Tibial artery (tissue), 4 donors: ENCODE measurements around the gene PRB3.

ENCODE experiments used
- DNase-seq, 2 donors: peaks; one replicate each; pipeline ENCODE4 v3.0.0-alpha.2; 2019
- H3K27ac ChIP-seq, 2 donors: fragments of 200-600 bp; sonication (generic) in 1 of 2; 1 replicate in 1 of 2; 2 replicates in 1 of 2; pipeline ENCODE4 v1.5.1; 2018 to 2019; ENCODE audit warnings: mild to moderate bottlenecking in 1 of 2
- H3K27me3 ChIP-seq, 2 donors: fragments of 200-600 bp; sonication (generic) in 1 of 2; one replicate each; pipeline versions ENCODE4 v1.5.1 to v1.6.0; 2016 to 2019
- H3K36me3 ChIP-seq, 3 donors: fragments of 200-600 bp; sonication (generic) in 2 of 3; one replicate each; pipeline ENCODE4 v1.5.1; 2016 to 2019; ENCODE audit warnings: mild to moderate bottlenecking in 2 of 3
- H3K4me1 ChIP-seq, 4 donors: fragments of 200-600 bp; sonication (generic) in 2 of 4; 1 replicate in 3 of 4; 2 replicates in 1 of 4; pipeline ENCODE4 v1.5.1; 2016 to 2019
- H3K4me3 ChIP-seq, 2 donors: fragments of 200-600 bp; sonication (generic) in 1 of 2; 1 replicate in 1 of 2; 2 replicates in 1 of 2; pipeline ENCODE4 v1.5.1; 2018 to 2019; ENCODE audit warnings: mild to moderate bottlenecking in 2 of 2
- H3K9me3 ChIP-seq, 3 donors: fragments of 200-600 bp; sonication (generic) in 1 of 3; one replicate each; pipeline ENCODE4 v1.5.1; 2016 to 2019
- intact Hi-C: fragments of 100-400 bp; cut with DNase I; formaldehyde crosslinking; loops from one replicate; pipeline ENCODE4 v1.15.0; 2023; ENCODE audit warnings: low total_unique reads
- TF ChIP-seq, protein P1 (sequence below), 2 experiments: fragments of 200-600 bp in 1 of 2; fragments of 450-650 bp in 1 of 2; IDR thresholded peaks; one replicate each; pipeline ENCODE4 v1.5.1; 2017 to 2019; ENCODE audit warnings: antibody characterized with exemption in 2 of 2, mild to moderate bottlenecking in 1 of 2, moderate library complexity in 1 of 2

The PRB3 gene

DNA sequence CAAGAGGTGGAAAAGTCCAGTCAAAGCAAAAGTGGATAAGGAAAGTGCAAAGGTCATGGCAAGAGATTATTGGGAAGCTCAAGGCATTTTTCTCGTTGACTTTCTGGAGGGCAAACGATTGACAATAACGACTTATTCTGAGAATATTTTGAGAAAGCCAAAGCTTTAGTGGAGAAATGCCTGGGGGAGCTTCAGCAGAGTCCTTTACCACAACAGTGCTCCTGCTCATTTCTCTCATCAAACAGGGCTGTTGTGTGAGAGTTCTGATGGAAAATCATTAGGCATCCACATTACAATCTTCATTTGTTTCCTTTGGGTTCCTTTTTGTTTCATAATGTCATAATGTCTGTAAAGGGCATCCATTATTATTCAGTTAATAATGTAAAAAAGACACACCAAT lies 26.9 kb downstream of the PRB3 start:
- intact Hi-C loops, result no loop called here
- Histone ChIP-seq H3K9me3 (peaks cover 0 to 3% (median 0%) of the 10 kb centered on the region in 3 donors), H3K36me3 (no peaks in the 10 kb centered on the region), H3K27ac (no peak overlapping the region), H3K27me3 (no peaks in the 10 kb centered on the region), H3K4me3 (no peak overlapping the region), H3K4me1 (no peaks in the 10 kb centered on the region)
- TF ChIP-seq, protein P1, sequence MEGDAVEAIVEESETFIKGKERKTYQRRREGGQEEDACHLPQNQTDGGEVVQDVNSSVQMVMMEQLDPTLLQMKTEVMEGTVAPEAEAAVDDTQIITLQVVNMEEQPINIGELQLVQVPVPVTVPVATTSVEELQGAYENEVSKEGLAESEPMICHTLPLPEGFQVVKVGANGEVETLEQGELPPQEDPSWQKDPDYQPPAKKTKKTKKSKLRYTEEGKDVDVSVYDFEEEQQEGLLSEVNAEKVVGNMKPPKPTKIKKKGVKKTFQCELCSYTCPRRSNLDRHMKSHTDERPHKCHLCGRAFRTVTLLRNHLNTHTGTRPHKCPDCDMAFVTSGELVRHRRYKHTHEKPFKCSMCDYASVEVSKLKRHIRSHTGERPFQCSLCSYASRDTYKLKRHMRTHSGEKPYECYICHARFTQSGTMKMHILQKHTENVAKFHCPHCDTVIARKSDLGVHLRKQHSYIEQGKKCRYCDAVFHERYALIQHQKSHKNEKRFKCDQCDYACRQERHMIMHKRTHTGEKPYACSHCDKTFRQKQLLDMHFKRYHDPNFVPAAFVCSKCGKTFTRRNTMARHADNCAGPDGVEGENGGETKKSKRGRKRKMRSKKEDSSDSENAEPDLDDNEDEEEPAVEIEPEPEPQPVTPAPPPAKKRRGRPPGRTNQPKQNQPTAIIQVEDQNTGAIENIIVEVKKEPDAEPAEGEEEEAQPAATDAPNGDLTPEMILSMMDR (IDR thresholded peaks at IDR 0.05), result no peak
- no peak for DNase-seq

DNA sequence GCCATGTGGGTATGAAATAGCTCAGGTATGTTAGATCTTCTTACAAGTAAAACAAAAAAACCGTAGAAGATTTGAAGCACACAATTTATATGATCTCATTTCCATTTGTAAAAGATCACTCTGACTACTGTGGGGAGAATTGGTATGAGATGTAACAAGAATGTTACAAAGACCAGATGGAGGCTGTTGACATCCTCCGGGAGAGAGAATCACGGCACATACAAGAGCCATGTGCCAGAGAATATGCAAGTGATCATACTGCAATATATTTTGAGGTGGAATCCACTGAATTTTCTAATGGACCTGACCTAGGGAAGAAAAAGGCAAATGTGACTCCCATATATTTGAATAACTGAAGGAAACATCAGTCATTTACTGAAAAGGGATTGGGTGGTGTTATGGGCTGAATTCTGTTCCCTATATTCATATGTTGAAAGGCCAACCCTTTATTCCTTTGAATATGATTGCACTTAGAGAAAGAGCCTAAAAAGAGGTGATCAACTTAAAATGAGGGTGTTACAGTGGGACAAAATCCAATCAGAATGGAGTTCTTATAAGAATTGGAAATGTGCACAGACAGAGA lies 29.1 kb downstream of the PRB3 start:
- no peaks in the 10 kb centered on the region for H3K27me3 ChIP-seq
- TF ChIP-seq, protein P1 (IDR thresholded peaks at IDR 0.05), result no peak
- H3K4me1 ChIP-seq, result no peaks in the 10 kb centered on the region
- H3K4me3 ChIP-seq, result no peak overlapping the region
- intact Hi-C loops, result no loop called here
- H3K36me3 ChIP-seq, result no peaks in the 10 kb centered on the region
- peaks cover 0 to 3% (median 0%) of the 10 kb centered on the region in 3 donors for H3K9me3 ChIP-seq
- no peak for DNase-seq
- no peak overlapping the region for H3K27ac ChIP-seq

DNA sequence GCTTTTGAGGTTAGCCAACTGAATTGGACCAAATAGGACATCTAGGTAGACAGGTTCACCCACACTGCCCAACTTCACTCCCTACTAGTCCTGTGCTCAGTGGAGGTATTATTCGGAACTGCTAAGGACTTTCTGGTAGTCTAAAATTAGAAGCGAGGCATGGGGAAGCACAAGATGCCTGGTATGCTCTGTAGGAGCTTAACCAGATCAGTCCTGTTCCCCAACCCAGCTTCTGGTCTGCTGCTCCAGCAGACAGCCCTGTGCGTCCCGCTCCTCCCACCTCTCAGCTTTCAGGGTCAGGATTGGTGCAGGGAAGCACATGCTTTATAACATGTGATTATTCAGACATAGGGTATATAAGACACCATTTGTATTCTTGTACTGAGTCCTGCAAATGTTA lies 31.2 kb downstream of the PRB3 start:
- no peaks in the 10 kb centered on the region for H3K4me1 ChIP-seq
- no peak for DNase-seq
- no peak overlapping the region for H3K27ac ChIP-seq
- H3K27me3 ChIP-seq, result no peaks in the 10 kb centered on the region
- H3K4me3 ChIP-seq, result no peak overlapping the region
- TF ChIP-seq, protein P1 (IDR thresholded peaks at IDR 0.05), result no peak
- H3K9me3 ChIP-seq, result peaks cover 0 to 3% (median 0%) of the 10 kb centered on the region in 3 donors
- no peaks in the 10 kb centered on the region for H3K36me3 ChIP-seq
- intact Hi-C loops, result no loop called here

DNA sequence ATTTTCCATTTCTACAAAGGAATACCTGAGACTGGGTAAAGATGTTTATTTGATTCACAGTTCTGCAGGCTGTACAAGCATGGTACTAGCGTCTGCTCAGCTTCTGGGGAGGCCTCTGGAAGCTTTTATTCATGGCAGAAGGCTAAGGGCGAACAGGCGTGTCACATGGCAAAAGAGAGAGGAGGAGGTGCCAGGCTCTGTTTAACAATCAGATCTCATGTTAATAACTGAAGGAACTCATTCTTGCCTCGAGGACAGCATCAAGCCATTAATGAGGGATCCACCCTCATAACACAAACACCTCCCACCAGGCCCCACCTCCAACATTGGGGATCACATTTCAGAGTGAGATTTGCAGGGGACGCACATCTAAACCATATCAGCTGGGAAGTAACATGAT lies 36.0 kb downstream of the PRB3 start:
- Histone ChIP-seq H3K9me3 (no peaks in the 10 kb centered on the region), H3K4me1 (no peaks in the 10 kb centered on the region), H3K36me3 (no peaks in the 10 kb centered on the region), H3K27ac (no peak overlapping the region), H3K27me3 (no peaks in the 10 kb centered on the region), H3K4me3 (no peak overlapping the region)
- TF ChIP-seq, protein P1 (IDR thresholded peaks at IDR 0.05), result no peak
- intact Hi-C loops, result no loop called here
- DNase-seq, result no peak

DNA sequence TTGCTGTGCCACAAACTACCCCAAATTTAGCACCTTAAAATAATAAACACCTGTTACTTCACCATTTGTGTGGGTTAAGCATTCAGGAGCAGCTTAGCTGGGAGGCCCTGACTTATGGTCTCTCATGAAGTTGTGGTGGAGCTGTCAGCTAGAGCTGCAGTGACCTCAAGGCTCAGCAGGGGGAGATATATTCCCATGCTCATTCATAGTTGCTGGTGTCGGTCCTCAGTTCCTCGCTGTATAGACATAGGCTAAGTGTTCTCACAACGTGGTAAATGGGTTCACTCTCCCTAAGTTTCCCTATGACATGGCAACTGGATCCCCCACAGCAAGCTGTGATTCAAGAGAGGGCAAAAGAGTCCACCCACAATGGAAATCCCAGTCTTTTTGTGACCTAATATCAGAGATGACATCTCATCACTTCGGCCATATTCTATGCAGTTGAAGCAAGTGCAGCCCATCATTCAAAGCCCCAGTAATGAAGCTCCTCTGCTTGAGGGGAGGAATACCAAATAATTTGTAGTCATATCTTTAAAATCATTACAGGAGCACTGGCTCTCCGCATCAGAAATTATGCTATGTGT lies 41.1 kb downstream of the PRB3 start:
- Histone ChIP-seq H3K4me3 (no peak overlapping the region), H3K36me3 (no peaks in the 10 kb centered on the region)
- intact Hi-C loops, result no loop called here

More for the DNA sequence above, 41.1 kb downstream of the PRB3 start:
- H3K27me3 ChIP-seq, result no peaks in the 10 kb centered on the region
- H3K9me3 ChIP-seq, result no peaks in the 10 kb centered on the region
- no peak for DNase-seq
- TF ChIP-seq, protein P1 (IDR thresholded peaks at IDR 0.05), result no peak
- no peak overlapping the region for H3K27ac ChIP-seq
- H3K4me1 ChIP-seq, result no peaks in the 10 kb centered on the region
